Mammary epithelial cell (primary cell): ENCODE data around the gene CHD9.

Source experiments
- EZH2 ChIP-seq: IDR thresholded peaks from 2 replicates; pipeline ENCODE4 v1.6.1; 2012; ENCODE audit warnings: low read length, inconsistent platforms, borderline replicate concordance
- TF ChIP-seq, protein P1 (sequence below), 2 donors: IDR thresholded peaks in 1 of 2; conservative IDR thresholded peaks in 1 of 2; 2 replicates each; pipeline ENCODE4 v1.5.1; 2011 to 2012; ENCODE audit warnings: inconsistent platforms in 2 of 2, low read length in 2 of 2, mild to moderate bottlenecking in 2 of 2, control low read depth in 1 of 2, low read depth in 1 of 2; ENCODE audit not compliant: insufficient read depth in 1 of 2; ENCODE audit errors: extremely low read depth in 1 of 2

DNA sequence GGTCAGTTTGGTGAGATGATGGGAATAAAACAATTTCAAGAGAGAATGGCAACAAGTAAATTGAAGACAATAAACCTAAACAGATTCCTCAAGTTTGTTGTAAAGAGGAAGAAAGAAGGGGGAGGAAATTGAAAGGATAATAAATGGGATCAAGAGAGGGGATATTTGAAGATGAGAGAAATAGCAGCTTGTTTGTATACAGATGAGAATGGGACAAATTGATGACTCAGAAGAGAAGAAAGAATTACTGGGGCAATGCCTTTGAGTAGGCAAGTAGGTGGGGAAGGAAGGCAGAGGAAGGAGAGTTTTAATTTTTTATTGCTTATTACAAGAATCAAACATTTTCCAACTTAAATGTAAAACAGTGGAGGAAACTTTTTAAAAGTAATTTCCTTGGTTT is 98.3 kb downstream of the CHD9 start:
- TF ChIP-seq, protein P1, sequence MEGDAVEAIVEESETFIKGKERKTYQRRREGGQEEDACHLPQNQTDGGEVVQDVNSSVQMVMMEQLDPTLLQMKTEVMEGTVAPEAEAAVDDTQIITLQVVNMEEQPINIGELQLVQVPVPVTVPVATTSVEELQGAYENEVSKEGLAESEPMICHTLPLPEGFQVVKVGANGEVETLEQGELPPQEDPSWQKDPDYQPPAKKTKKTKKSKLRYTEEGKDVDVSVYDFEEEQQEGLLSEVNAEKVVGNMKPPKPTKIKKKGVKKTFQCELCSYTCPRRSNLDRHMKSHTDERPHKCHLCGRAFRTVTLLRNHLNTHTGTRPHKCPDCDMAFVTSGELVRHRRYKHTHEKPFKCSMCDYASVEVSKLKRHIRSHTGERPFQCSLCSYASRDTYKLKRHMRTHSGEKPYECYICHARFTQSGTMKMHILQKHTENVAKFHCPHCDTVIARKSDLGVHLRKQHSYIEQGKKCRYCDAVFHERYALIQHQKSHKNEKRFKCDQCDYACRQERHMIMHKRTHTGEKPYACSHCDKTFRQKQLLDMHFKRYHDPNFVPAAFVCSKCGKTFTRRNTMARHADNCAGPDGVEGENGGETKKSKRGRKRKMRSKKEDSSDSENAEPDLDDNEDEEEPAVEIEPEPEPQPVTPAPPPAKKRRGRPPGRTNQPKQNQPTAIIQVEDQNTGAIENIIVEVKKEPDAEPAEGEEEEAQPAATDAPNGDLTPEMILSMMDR (conservative IDR thresholded peaks at IDR 0.05 in 1 of 2, IDR thresholded peaks at IDR 0.05 in 1 of 2; ENCODE audit: extremely low read depth in 1 of 2, insufficient read depth in 1 of 2, low read depth in 1 of 2, low read length in 2 of 2) = no peak
- TF ChIP-seq EZH2 = no peak
